ENCODE data around the gene TBP.
"Not testable (repeated sequence)": the region's sequence is repeated elsewhere in the genome, so short reads cannot be mapped to it uniquely, and the experiment has no call there.

TBP gene

GRCh38 chr6:170612256-170612804 lies 58.2 kb downstream of the TBP start:
- DNase-seq: not testable (repeated sequence)

GRCh38 chr6:170616020-170616554 lies 61.9 kb downstream of the TBP start:
- DNase-seq: not testable (repeated sequence)
